ENCODE results near the gene TFIP11. TPM values are rescaled to one million over a fixed set of nuclear protein-coding genes. Genes with fewer than 3 reads are reported as not detected.

The TFIP11 gene
- total and polyA plus RNA-seq, 9 of the 15 experiments (the other 6 are each of a cell fraction or from before 2014, with no cell fraction given): 11.5 to 38.1 (median 25.2) TPM

DNA sequence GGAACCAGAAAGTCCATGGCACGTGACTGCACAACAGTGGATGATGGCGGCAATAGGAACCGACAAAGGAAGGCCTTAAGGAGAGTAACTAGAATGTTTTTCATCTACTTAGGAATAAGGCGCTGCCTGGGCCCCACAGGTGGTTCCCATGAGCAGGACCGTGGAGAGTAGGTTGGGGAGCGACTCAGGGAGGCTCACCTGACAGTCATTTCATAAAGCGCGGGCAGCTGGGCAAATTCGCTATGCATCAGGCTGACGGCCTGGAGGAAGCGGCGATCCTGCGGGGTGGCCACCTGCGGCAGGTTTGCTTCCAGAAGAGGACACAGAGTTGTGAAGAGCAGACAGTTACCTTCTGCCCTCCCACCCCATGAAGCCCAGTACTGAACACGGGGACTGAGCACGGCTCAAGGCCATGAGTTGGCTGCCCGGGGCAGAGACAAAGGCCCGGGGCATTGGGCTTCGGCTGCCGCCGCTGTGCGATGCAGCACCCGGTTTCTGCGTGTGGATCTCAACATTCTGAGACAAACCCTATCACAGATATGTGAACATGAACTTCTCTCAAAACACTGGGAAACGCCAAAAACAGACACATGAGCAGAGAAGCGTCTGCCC is 54.5 kb downstream of the TFIP11 start:
- Histone ChIP-seq H4K20me1 (replicated peaks; ENCODE audit: control insufficient read depth, insufficient read depth, low read length) (no peaks in the 10 kb centered on the region; the same call in 1 of the 2 replicates), H3K4me2 (ENCODE audit: insufficient read depth, low read length) (no peak overlapping the region), H3K9me1 (ENCODE audit: control insufficient read depth, insufficient read depth, low read length) (no peaks in the 10 kb centered on the region), H3K27ac (ENCODE audit: extremely low read depth, low read depth, low read length) (no peak overlapping the region), H3K9ac (ENCODE audit: insufficient read depth in 1 of 2, low read depth in 2 of 2, low read length in 2 of 2) (no peak overlapping the region), H3K27me3 (ENCODE audit: control insufficient read depth in 2 of 2, insufficient read depth in 2 of 2, low read length in 2 of 2) (no peaks in the 10 kb centered on the region), H3K4me1 (replicated peaks in 1 of 2; ENCODE audit: control insufficient read depth in 2 of 2, insufficient read depth in 2 of 2, low read length in 2 of 2) (peaks cover 0 to 3% of the 10 kb centered on the region in 2 experiments; a peak in 2 of 5 replicates), H3K4me3 (no peak overlapping the region), H3K79me2 (ENCODE audit: control insufficient read depth, insufficient read depth, low read length) (peaks cover 11% of the 10 kb centered on the region; the same call in 1 of the 3 replicates), H2AFZ (ENCODE audit: low read depth, low read length) (no peak overlapping the region), H3K36me3 (ENCODE audit: control insufficient read depth, insufficient read depth, low read length) (peaks cover 69% of the 10 kb centered on the region; the same call in 2 of the 3 replicates), H3K9me3 (replicated peaks; ENCODE audit: control insufficient read depth, insufficient read depth, low read depth, low read length) (no peaks in the 10 kb centered on the region)
- TF ChIP-seq SRSF9 (IDR thresholded peaks at IDR 0.05; ENCODE audit: borderline replicate concordance, low read depth, low read length): no peak
- TF ChIP-seq, protein P1, sequence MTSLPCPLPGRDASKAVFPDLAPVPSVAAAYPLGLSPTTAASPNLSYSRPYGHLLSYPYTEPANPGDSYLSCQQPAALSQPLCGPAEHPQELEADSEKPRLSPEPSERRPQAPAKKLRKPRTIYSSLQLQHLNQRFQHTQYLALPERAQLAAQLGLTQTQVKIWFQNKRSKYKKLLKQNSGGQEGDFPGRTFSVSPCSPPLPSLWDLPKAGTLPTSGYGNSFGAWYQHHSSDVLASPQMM (CRISPR knock-in tag; IDR thresholded peaks at IDR 0.05): no peak
- TF ChIP-seq, protein P2, sequence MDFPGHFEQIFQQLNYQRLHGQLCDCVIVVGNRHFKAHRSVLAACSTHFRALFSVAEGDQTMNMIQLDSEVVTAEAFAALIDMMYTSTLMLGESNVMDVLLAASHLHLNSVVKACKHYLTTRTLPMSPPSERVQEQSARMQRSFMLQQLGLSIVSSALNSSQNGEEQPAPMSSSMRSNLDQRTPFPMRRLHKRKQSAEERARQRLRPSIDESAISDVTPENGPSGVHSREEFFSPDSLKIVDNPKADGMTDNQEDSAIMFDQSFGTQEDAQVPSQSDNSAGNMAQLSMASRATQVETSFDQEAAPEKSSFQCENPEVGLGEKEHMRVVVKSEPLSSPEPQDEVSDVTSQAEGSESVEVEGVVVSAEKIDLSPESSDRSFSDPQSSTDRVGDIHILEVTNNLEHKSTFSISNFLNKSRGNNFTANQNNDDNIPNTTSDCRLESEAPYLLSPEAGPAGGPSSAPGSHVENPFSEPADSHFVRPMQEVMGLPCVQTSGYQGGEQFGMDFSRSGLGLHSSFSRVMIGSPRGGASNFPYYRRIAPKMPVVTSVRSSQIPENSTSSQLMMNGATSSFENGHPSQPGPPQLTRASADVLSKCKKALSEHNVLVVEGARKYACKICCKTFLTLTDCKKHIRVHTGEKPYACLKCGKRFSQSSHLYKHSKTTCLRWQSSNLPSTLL (IDR thresholded peaks at IDR 0.05): no peak
- no peak for TF ChIP-seq L3MBTL2 (IDR thresholded peaks at IDR 0.05)
- WGBS (ENCODE audit: insufficient coverage, low coverage, missing lambda C conversion rate): 94% methylated on average over 24 of the region's 26 CpGs
- no peak for DNase-seq (ENCODE audit: extremely low read depth in 1 of 4, low spot score in 3 of 4)
- no TSS peak for BruUV-seq (replicated peaks)
- CTCF ChIA-PET (ENCODE audit: low intra/inter-chr PET ratio): no interaction called here
- POLR2A ChIA-PET: interaction anchor here (1.1 kb wide), 1 partner anchor 15 kb away, joined by 3 read pairs; no protein-coding TSS in a partner anchor
- intact Hi-C loops (cut with micrococcal nuclease): no loop called here
- in situ Hi-C loops (cut with MboI): no loop called here
- no peak for ATAC-seq
- no peak for FAIRE-seq
